ENCODE data around the gene CNN3. TPM values are rescaled to one million over a fixed set of nuclear protein-coding genes. Genes with fewer than 3 reads are reported as not detected.

CNN3 gene
- total RNA-seq, result 100 to 1,000 TPM; 307 to 344 (median 329) TPM

- 0% methylated on average over 38 of the region's 57 CpGs; no CpG with 5 or more reads in 1 of the 2 donors for WGBS, 2 donors
- H3K9me3 ChIP-seq, result no peaks in the 10 kb centered on the region
- peaks cover 0 to 67% (median 14%) of the 10 kb centered on the region in 4 donors for H3K4me1 ChIP-seq
These were observed at the start of gene CNN3 for GRCh38 chr1:94926915-94927404. Gene CNN3 (minus strand): TSS chr1:94927110. CDS start chr1:94926894, 216 bp downstream.

GRCh38 chr1:94974824-94975223, 47.9 kb upstream of the CNN3 start:
- Histone ChIP-seq H3K27ac (peak overlapping the region in 2 of 4 donors; percentile 80 to 88), H3K4me1 (peaks cover 0 to 46% (median 10%) of the 10 kb centered on the region in 4 donors), H3K4me3 (no peak overlapping the region), H3K27me3 (no peaks in the 10 kb centered on the region), H3K9me3 (no peaks in the 10 kb centered on the region), H3K36me3 (no peaks in the 10 kb centered on the region)
- no peak for DNase-seq (ENCODE audit: low spot score in 2 of 2)
- TF ChIP-seq, protein P1, sequence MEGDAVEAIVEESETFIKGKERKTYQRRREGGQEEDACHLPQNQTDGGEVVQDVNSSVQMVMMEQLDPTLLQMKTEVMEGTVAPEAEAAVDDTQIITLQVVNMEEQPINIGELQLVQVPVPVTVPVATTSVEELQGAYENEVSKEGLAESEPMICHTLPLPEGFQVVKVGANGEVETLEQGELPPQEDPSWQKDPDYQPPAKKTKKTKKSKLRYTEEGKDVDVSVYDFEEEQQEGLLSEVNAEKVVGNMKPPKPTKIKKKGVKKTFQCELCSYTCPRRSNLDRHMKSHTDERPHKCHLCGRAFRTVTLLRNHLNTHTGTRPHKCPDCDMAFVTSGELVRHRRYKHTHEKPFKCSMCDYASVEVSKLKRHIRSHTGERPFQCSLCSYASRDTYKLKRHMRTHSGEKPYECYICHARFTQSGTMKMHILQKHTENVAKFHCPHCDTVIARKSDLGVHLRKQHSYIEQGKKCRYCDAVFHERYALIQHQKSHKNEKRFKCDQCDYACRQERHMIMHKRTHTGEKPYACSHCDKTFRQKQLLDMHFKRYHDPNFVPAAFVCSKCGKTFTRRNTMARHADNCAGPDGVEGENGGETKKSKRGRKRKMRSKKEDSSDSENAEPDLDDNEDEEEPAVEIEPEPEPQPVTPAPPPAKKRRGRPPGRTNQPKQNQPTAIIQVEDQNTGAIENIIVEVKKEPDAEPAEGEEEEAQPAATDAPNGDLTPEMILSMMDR (IDR thresholded peaks at IDR 0.05), result no peak
- TF ChIP-seq EP300 (IDR thresholded peaks at IDR 0.05) (no peak), POLR2A (IDR thresholded peaks at IDR 0.05) (no peak)
- 85 to 90% methylated on average over 1 of the region's 1 CpG for WGBS, 2 donors

More at GRCh38 chr1:94926915-94927404, at the start of gene CNN3:
- peak; percentile 78 to 84 for DNase-seq (ENCODE audit: low spot score in 2 of 2)
- Histone ChIP-seq H3K27ac (peak within 1 kb of the TSS; percentile 91 to 99 (median 98)), H3K27me3 (no peaks in the 10 kb centered on the region), H3K36me3 (peaks cover 0 to 1% (median 0%) of the 10 kb centered on the region in 3 donors), H3K4me3 (peak within 1 kb of the TSS; percentile 59 to 95 (median 72))
- TF ChIP-seq POLR2A (IDR thresholded peaks at IDR 0.05) (peak; percentile 98 to 99), EP300 (IDR thresholded peaks at IDR 0.05) (peak in 1 of 2 donors; percentile 99)
- TF ChIP-seq, protein P1 (IDR thresholded peaks at IDR 0.05), result peak in 1 of 5 experiments; percentile 35

DNA sequence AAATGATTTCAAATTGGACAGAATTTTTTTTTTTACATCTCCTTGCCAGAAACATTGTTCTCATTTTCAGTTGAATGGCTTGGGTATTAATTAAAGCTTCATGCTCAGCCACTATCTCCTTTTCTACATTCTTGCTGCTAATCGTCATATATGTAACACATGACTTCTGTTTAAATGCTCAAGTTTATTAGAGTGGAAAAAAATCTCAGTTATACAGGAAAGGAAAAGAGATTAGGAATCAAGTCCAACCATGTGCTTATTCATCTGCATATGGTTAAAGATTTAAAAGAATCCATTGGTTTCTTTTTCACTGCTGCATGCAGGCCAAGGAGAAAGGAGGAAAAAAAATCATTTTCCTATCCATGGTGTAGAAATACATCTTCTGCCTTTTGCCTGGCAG, 47.3 kb upstream of the CNN3 start:
- Histone ChIP-seq H3K27ac (peak overlapping the region in 2 of 4 donors; percentile 80 to 88), H3K4me3 (no peak overlapping the region), H3K36me3 (no peaks in the 10 kb centered on the region), H3K9me3 (no peaks in the 10 kb centered on the region), H3K27me3 (no peaks in the 10 kb centered on the region), H3K4me1 (peaks cover 0 to 41% (median 10%) of the 10 kb centered on the region in 4 donors)
- TF ChIP-seq, protein P1 (IDR thresholded peaks at IDR 0.05), result no peak
- DNase-seq (ENCODE audit: low spot score in 2 of 2), result no peak
- WGBS, 2 donors, result 30 to 35% methylated on average over 1 of the region's 1 CpG

DNA sequence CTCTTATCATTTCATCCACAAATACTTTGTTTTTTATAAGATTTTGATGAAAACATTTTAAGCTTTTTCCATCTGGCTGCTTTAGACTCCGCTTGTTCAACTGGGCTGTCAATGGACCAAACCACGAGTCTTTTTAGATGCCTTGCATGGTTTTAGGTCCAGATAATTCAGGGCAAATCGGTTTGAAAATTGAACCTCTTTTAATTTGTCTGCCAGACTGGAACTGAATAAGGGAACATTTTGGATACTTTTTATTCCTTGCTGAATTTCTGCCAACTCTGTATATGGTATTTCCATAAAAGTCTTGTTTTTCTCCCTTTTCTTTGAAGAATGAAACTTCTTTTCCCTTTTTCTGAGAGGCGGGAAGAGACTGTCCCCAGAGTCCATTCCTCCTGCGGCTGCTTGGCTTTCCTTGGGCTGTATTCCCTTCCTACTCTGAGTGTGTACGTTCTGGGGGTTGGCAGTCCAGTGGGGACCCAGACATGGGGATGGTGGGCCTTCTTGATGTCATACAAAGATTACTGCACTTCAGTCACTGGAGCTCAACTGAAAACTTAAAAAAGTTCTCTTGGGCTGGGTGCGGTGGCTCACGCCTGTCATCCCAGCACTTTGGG, 46.5 kb upstream of the CNN3 start:
- Histone ChIP-seq H3K4me1 (peaks cover 0 to 41% (median 10%) of the 10 kb centered on the region in 4 donors), H3K27me3 (no peaks in the 10 kb centered on the region), H3K27ac (peak overlapping the region; percentile 19 to 88 (median 58)), H3K36me3 (no peaks in the 10 kb centered on the region), H3K4me3 (no peak overlapping the region), H3K9me3 (no peaks in the 10 kb centered on the region)
- TF ChIP-seq EP300 (IDR thresholded peaks at IDR 0.05), result no peak
- no peak for TF ChIP-seq POLR2A (IDR thresholded peaks at IDR 0.05)
- TF ChIP-seq, protein P1 (IDR thresholded peaks at IDR 0.05), result no peak
- DNase-seq (ENCODE audit: low spot score in 2 of 2), result no peak
- WGBS, 2 donors, result 54% methylated on average over 8 of the region's 8 CpGs

DNA sequence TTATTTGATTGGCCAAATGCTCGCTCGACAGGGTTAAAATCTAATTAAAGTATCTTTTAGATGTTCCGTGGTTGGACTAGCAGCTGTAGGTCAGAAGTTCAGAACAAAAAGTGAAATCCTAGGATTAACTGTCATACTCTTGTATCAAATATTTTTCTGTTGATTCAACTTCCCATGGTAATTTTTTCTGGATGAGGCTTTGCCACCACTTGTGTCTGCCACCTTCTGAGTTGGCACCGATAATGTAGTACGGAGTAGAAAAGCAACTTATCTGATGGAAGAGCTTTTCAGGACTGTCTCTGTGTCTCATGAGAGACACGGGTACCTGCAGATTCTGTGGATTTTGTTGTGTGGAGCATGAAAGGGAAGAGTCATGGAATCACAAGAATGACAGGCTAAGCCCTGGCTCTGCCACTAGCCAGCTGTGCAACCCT, 44.6 kb upstream of the CNN3 start:
- peaks cover 0 to 41% (median 10%) of the 10 kb centered on the region in 4 donors for H3K4me1 ChIP-seq
- H3K4me3 ChIP-seq, result no peak overlapping the region
- no peaks in the 10 kb centered on the region for H3K27me3 ChIP-seq
- H3K27ac ChIP-seq, result peak overlapping the region in 2 of 4 donors; percentile 80 to 88
- no peaks in the 10 kb centered on the region for H3K9me3 ChIP-seq
- H3K36me3 ChIP-seq, result no peaks in the 10 kb centered on the region
- WGBS, 2 donors, result 49 to 51% methylated on average over 6 of the region's 6 CpGs
- no peak for DNase-seq (ENCODE audit: low spot score in 2 of 2)
- TF ChIP-seq, protein P1 (IDR thresholded peaks at IDR 0.05), result no peak
- peak in 1 of 2 donors; percentile 35 for TF ChIP-seq EP300 (IDR thresholded peaks at IDR 0.05)

Data from tibial nerve (tissue), 4 donors.